DOHH2 (cell line): ENCODE data around the gene UNC45A.

Experiments used
- CTCF ChIP-seq: fragments of 200-600 bp; sonication (generic); IDR thresholded peaks from one replicate; pipeline ENCODE4 v1.5.1; 2014; ENCODE audit warnings: antibody characterized with exemption, mild to moderate bottlenecking, low read depth, low read length; ENCODE audit not compliant: poor library complexity, severe bottlenecking
- EZH2phosphoT487 ChIP-seq: fragments of 200-600 bp; sonication (generic); IDR thresholded peaks from 2 replicates; pipeline ENCODE4 v1.6.1; 2017; ENCODE audit warnings: borderline replicate concordance, mild to moderate bottlenecking, antibody characterized with exemption, low read length, moderate library complexity, mixed read lengths

- TF ChIP-seq CTCF (no peak), EZH2phosphoT487 (no peak)
Measured at GRCh38 chr15:90962021-90962420, 26.9 kb downstream of the UNC45A start.
